GF-D8 (cell line): ENCODE results near the gene ADAMTS12.
A peak's percentile ranks its signal among the peaks of the same experiment; 100 is the strongest.

Source experiments
- DNase-seq: peaks from one replicate; lab custom pipeline; 2025; lab: John Stamatoyannopoulos, UW

The ADAMTS12 gene

DNA sequence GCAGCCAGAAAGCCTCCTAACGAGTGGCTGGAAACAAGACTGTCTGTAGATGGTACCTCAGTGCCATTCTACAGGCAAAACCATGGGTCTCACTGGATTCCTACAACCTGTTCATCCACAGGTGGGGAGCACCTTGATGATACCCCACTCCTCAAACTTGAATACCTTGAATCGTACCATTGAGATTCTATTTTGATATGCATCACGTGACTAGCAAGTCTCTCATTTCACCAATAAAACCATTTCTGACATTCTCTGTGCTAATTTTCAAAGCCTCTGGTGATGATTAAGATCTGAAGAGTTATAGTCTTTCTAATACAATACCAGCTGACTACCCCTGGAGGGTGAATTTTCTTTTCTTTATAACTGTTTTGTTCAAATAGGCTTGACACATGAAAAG, 188.9 kb downstream of the ADAMTS12 start:
- DNase-seq = no peak

- DNase-seq = no peak
Observed at GRCh38 chr5:33701951-33702350, 189.8 kb downstream of the ADAMTS12 start.

- DNase-seq = no peak
Observed at GRCh38 chr5:33701251-33701650, 190.5 kb downstream of the ADAMTS12 start.

DNA sequence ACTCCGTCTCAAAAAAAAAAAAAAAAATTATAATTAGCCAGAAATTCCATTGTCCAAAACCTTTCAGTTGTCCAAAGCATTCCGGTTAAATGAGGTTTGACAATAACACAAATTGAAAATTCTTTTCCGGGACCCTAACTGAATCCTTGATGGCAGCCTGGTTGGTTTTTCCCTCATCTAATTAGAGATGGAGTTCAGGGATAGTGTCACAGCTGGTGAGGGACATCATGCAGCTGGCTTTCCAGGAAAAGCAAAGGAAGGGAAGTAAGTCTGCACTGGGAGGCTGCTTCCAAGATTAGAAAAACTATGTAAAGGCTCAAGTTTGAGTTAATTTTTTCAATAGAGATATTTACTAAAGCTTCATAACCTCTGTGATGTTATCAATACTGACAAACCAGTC, 195.4 kb downstream of the ADAMTS12 start:
- DNase-seq = no peak

DNA sequence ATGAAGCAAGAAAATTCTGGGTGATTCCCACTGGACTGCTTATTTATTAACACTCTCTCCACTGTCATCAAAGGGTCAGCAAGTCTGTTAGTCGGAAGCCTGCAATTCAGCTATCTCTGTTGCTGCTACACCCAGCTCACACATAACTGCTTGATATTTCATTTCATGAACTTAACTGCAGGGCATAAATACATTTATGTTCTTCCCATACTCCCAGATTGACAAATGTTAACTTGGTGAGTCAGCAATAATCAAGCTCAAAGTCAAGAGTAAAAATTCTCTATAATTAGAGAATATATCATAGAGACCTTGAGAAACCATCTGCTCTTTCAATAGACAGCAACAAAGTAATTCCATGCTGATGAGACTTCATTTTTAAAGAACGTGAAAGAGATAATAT, 198.8 kb downstream of the ADAMTS12 start:
- DNase-seq = no peak

GRCh38 chr5:33691856-33692255, 199.9 kb downstream of the ADAMTS12 start:
- DNase-seq = no peak

- no peak for DNase-seq
Observed at GRCh38 chr5:33690374-33691135, 201.2 kb downstream of the ADAMTS12 start.

- DNase-seq = no peak
Observed at GRCh38 chr5:33688526-33688925, 203.3 kb downstream of the ADAMTS12 start.

GRCh38 chr5:33688066-33688465, 203.7 kb downstream of the ADAMTS12 start:
- DNase-seq = no peak

GRCh38 chr5:33685873-33686755, 205.7 kb downstream of the ADAMTS12 start:
- no peak for DNase-seq

DNA sequence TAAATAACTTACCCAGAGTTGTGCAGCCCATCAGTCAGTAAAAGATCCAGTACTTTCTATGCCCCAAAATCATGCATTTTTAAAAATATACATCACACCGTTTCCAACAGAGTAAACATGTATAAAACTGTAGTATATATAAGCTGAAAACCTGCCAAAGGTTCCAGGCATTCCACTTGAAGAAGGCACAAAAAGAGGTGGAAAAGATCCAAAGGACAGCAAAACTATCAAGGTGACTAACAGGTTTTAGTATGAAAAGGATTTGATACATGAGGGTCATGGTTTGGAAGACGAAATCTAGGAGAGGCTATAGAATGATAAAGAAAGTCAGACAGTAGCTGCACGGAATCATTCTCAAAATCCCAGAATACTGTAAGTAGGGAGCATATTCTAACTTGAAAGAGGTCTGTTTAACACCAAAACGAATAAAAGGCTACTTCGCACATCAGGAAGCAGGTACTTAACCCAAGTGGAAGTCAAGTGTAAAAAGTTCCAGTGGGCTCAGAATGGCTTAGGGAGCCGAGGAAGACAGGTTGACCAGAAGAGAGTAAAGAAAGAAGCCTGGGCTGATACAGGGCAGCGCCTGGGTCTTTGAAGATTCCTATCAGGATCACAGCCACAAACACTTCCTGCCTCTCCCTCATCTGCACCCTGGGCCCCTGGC, 207.2 kb downstream of the ADAMTS12 start:
- DNase-seq = no peak

DNA sequence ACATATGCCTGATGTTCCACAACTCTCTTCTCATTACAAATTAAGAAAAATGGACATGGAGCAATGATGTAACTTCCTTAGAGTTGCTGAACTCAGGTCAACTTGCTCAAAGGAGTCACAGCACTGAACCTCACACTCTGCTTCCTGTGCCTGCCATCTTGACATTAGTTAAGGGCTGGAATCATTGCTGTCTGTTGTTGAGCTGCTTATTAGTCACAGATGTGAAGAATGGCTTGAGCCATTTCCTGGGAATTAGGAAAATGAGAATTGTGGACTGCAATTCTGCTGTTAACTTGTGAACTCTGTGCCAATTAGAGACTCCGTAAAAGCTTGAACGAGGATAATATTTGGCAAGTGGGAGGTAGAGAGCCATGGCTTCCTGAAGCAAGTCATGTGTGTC, 212.0 kb downstream of the ADAMTS12 start:
- DNase-seq = no peak

DNA sequence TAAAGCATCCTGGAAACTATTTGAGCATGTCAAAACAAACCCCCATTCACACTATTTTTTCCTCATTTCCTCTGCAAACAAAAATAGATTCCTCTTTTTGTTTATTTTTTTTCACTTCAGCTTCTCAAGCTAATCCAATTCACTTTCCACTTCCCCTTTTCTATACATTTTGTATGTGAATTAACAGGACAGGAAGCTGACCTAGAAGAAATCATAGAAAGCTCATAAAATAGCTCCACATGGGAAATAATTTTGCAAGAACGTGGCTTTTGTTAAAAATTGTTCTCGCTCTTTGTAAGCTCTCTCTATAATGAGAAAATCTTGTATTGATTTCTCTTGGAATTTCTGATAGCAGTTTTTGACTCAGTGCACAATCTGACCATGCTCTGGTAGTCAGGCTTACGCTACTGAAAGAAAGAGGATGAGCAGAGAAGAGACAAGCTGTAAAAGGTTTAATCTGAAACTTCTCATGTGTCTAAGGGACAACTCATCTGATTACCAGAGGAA, 215.8 kb downstream of the ADAMTS12 start:
- DNase-seq = peak; percentile 17

DNA sequence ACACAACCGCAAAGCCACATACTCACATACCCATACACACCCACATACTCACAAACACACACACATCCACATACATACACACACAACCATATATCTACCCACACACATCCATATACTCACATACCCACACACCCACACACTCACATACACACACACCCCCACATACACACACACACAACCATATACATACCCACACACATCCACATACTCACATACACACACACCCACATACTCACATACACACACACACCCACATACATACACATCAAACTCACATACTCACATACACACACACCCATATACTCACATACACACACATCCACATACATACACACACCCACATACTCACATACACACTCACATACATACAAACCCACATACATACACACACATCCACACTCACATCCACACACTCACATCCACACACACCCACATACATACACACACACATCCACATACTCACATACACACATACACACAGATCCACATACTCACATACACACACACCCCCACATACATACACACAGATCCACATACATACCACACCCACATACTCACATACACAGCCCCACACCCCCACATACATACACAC, 220.0 kb downstream of the ADAMTS12 start:
- no peak for DNase-seq

DNA sequence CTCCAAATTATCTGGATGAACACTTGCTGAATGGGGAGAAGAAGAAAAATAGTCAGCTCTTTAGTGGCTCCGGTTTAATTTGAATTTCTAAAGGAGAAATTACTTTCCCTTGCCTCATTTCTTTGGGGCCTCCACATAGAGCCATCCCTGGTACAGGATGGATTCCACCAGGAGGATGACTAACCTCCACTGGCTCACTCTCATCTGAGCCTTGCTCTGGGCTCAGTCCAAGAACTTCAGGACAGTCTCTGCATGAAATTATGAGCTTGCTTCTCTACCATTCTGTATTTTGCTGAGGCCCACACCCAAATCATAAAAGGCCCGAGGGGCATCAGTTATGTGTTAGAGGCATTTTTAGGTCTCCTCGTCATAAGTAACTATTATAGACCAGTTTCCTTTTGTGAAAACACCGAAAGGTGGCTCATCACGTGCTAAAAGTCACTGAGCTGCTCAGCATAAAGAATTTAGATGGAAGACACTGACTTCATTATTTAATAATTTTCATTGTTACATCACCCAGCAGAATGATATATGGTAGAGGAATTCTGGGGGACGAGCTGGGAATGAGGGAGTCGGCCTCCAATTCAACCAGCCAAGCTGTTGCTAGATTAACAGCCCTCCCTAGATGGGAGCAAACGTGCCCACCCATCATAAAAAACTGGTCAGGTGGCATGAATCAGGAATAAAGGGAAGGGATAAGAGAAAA, 228.9 kb downstream of the ADAMTS12 start:
- DNase-seq = no peak

- no peak for DNase-seq
Observed at GRCh38 chr5:33659526-33660169, 232.1 kb downstream of the ADAMTS12 start.

DNA sequence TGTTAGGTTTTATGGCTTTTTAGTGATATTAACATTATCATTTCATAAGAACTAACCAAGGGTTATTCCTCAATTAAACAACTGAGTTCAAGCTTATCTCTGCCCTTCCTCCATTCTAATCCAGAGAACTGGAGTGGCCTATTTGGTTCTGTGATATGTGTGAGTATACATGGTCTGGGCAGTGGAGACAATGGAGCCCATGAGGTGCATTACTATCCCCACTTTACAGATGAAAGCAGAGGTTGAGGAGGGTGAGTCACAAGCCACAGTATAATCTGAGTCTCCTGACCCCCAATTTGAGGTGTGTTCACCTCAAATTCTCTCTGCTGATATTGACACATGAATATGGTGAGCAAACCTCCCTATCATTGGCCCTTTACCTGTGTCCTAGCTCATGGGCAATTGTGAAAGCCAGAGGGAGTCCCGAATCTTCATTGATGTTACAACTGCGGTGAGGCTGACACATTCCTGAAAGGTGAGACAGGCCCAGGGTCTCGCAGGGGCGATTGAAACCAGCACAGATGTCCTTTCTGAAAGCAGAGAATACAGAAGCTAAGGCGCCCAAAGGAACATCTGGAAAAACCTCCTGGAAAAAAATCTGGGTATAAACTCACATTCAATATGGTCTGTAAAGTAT, 233.9 kb downstream of the ADAMTS12 start:
- no peak for DNase-seq

DNA sequence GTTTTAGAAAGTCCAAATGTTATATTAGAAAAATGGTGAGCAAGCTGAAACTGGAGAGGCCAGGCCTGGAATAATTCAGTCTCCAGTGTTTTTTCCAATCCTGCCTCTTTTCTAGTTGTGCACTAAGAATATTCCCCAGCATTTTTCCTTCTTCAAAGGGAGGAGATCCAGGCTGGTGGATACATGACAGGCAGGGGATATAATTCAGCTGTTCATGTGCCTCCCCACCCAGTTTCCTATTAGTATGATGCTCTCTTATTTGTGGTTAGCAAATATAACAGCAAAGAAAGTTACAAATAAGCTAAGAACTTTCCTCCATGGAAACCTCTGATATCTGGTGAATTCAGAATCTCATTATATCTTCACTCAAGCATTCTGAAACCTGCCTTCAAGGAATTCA, 234.6 kb downstream of the ADAMTS12 start:
- no peak for DNase-seq

GRCh38 chr5:33650911-33651310, 240.9 kb downstream of the ADAMTS12 start:
- no peak for DNase-seq
